GM12865 (cell line): ENCODE data around the gene EDN2.

Experiments used
- DNase-seq: peaks from one replicate; pipeline ENCODE4 v3.0.0; 2010; ENCODE audit warnings: low read depth
- H3K4me3 ChIP-seq: 2 replicates; pipeline ENCODE4 v1.5.1; 2011; ENCODE audit warnings: mild to moderate bottlenecking, low read depth, low read length, control low read depth
- CTCF ChIP-seq: IDR thresholded peaks from 2 replicates; pipeline ENCODE4 v1.5.1; 2011; ENCODE audit warnings: low read length, control low read depth, low read depth, inconsistent platforms; ENCODE audit not compliant: insufficient read depth; ENCODE audit errors: missing control alignments

Gene EDN2

GRCh38 chr1:41446851-41447610, 37.5 kb downstream of the EDN2 start:
- no peak overlapping the region for H3K4me3 ChIP-seq
- no peak for TF ChIP-seq CTCF
- DNase-seq: no peak

GRCh38 chr1:41444785-41445184, 39.7 kb downstream of the EDN2 start:
- no peak for TF ChIP-seq CTCF
- H3K4me3 ChIP-seq: no peak overlapping the region
- no peak for DNase-seq

- H3K4me3 ChIP-seq: no peak overlapping the region
- DNase-seq: no peak
- peak; percentile 8 for TF ChIP-seq CTCF
Observed at GRCh38 chr1:41444246-41444645, 40.2 kb downstream of the EDN2 start.

- TF ChIP-seq CTCF: no peak
- no peak for DNase-seq
Observed at GRCh38 chr1:41442697-41443251, 41.7 kb downstream of the EDN2 start.

GRCh38 chr1:41440321-41441085, 44.0 kb downstream of the EDN2 start:
- H3K4me3 ChIP-seq: no peak overlapping the region
- no peak for DNase-seq
- TF ChIP-seq CTCF: no peak

More at GRCh38 chr1:41442697-41443251, 41.7 kb downstream of the EDN2 start:
- H3K4me3 ChIP-seq: no peak overlapping the region

GRCh38 chr1:41439234-41439633, 45.2 kb downstream of the EDN2 start:
- no peak overlapping the region for H3K4me3 ChIP-seq
- DNase-seq: no peak
- no peak for TF ChIP-seq CTCF

GRCh38 chr1:41438711-41439110, 45.8 kb downstream of the EDN2 start:
- no peak for TF ChIP-seq CTCF
- no peak for DNase-seq
- no peak overlapping the region for H3K4me3 ChIP-seq
